Kidney (tissue), 14 donors: Measurements from ENCODE around the gene H1-8. TPM values are rescaled to one million over a fixed set of nuclear protein-coding genes. Genes with fewer than 3 reads are reported as not detected.

ENCODE experiments used
- DNase-seq, 5 donors: peaks; one replicate each; pipeline ENCODE4 v3.0.0-alpha.2; 2013 to 2020
- FAIRE-seq: peaks from 2 replicates; lab custom pipeline; 2012; peaks lifted over from hg19 to GRCh38; lab: Jason Lieb, UNC
- H3K27ac ChIP-seq, 2 donors: one replicate each; pipeline ENCODE4 v1.7.0; 2013; ENCODE audit warnings: low read depth in 2 of 2, low read length in 2 of 2, inconsistent platforms in 1 of 2
- H3K27me3 ChIP-seq: one replicate; pipeline ENCODE4 v1.7.1; 2013; ENCODE audit warnings: low read length, inconsistent platforms; ENCODE audit not compliant: control insufficient read depth, insufficient read depth
- H3K36me3 ChIP-seq, 3 donors: one replicate each; pipeline versions ENCODE4 v1.7.0 to v1.7.1; 2013; ENCODE audit warnings: low read length in 3 of 3, control low read depth in 1 of 3, inconsistent platforms in 1 of 3; ENCODE audit not compliant: insufficient read depth in 3 of 3, control insufficient read depth in 2 of 3
- H3K4me1 ChIP-seq, 3 donors: one replicate each; pipeline versions ENCODE4 v1.7.0 to v1.7.1; 2013; ENCODE audit warnings: low read length in 3 of 3, inconsistent platforms in 1 of 3, low read depth in 1 of 3; ENCODE audit not compliant: control insufficient read depth in 2 of 3, insufficient read depth in 2 of 3
- H3K4me3 ChIP-seq, 3 donors: one replicate each; pipeline versions ENCODE4 v1.7.0 to v1.8.1; 2013; ENCODE audit warnings: low read length in 3 of 3, control low read depth in 1 of 3, inconsistent platforms in 1 of 3
- H3K9ac ChIP-seq, 3 donors: one replicate each; pipeline versions ENCODE4 v1.7.0 to v1.7.1; 2013; ENCODE audit warnings: low read length in 3 of 3, control low read depth in 1 of 3, inconsistent platforms in 1 of 3
- H3K9me3 ChIP-seq, 3 donors: one replicate each; pipeline versions ENCODE4 v1.7.0 to v1.7.1; 2013; ENCODE audit warnings: low read length in 3 of 3, control low read depth in 1 of 3, inconsistent platforms in 1 of 3; ENCODE audit not compliant: control insufficient read depth in 2 of 3, insufficient read depth in 1 of 3
- CTCF ChIP-seq: IDR thresholded peaks from 3 replicates; pipeline ENCODE4 v1.5.1; 2012; ENCODE audit warnings: mild to moderate bottlenecking, moderate library complexity, borderline replicate concordance; ENCODE audit not compliant: insufficient read depth; ENCODE audit errors: extremely low read depth
- intact Hi-C: fragments of 100-400 bp; cut with DNase I; formaldehyde crosslinking; loops from one replicate; pipeline ENCODE4 v1.11.1; 2022
- polyA plus RNA-seq: library from polyadenylated mRNA; stranded (reverse); fragments of 350-450 nt; fragmentation: Illumina TruSeq; extraction: RNeasy Lipid Tissue Mini Kit (QIAGEN cat#74804); gene quantifications from one replicate; pipeline ENCODE4 v1.2.3, GENCODE V29; 2014; ENCODE audit warnings: low read depth, low replicate concordance; ENCODE audit not compliant: insufficient read depth
- total RNA-seq: library from RNA; stranded (reverse); fragmentation: NEBNext Ultra II Directional; extraction: Animal tissue kit (Norgen Biotek cat#: 25700); gene quantifications from one replicate; pipeline ENCODE4 v1.2.1, GENCODE V29; 2021
- donor health status: control.
- donor health status: control.
- donor health status: control.
- donor health status: control.
- donor health status: control.
- donor health status: DM: yes; HTN: yes; CAD: no.
- donor health status: Normal renal cell carcinoma (clear cell type).

H1-8 gene
- total and polyA plus RNA-seq, 2 donors from 2014 or later: not detected

GRCh38 chr3:129577925-129578786, 35.2 kb downstream of the H1-8 start:
- Histone ChIP-seq H3K9me3 (no peaks in the 10 kb centered on the region), H3K9ac (no peak overlapping the region), H3K36me3 (peaks cover 0 to 9% (median 0%) of the 10 kb centered on the region in 3 donors), H3K27ac (no peak overlapping the region), H3K4me3 (no peak overlapping the region), H3K4me1 (peaks cover 0 to 11% (median 0%) of the 10 kb centered on the region in 3 donors), H3K27me3 (no peaks in the 10 kb centered on the region)
- DNase-seq (no peak), FAIRE-seq (no peak)
- intact Hi-C loops: no loop called here
- TF ChIP-seq CTCF: no peak

GRCh38 chr3:129579991-129580390, 37.0 kb downstream of the H1-8 start:
- peaks cover 0 to 11% (median 0%) of the 10 kb centered on the region in 3 donors for H3K4me1 ChIP-seq
- no peak overlapping the region for H3K27ac ChIP-seq
- H3K9ac ChIP-seq: no peak overlapping the region
- H3K36me3 ChIP-seq: peaks cover 0 to 9% (median 0%) of the 10 kb centered on the region in 3 donors
- H3K27me3 ChIP-seq: no peaks in the 10 kb centered on the region
- DNase-seq (no peak), FAIRE-seq (no peak)
- H3K9me3 ChIP-seq: no peaks in the 10 kb centered on the region
- intact Hi-C loops: no loop called here
- TF ChIP-seq CTCF: no peak
- no peak overlapping the region for H3K4me3 ChIP-seq

GRCh38 chr3:129581623-129582022, 38.6 kb downstream of the H1-8 start:
- Histone ChIP-seq H3K4me3 (no peak overlapping the region), H3K36me3 (peaks cover 0 to 8% (median 0%) of the 10 kb centered on the region in 3 donors), H3K9me3 (no peaks in the 10 kb centered on the region), H3K9ac (no peak overlapping the region), H3K27ac (no peak overlapping the region), H3K27me3 (no peaks in the 10 kb centered on the region), H3K4me1 (peaks cover 0 to 8% (median 0%) of the 10 kb centered on the region in 3 donors)
- no peak for FAIRE-seq
- TF ChIP-seq CTCF: no peak
- intact Hi-C loops: no loop called here
- no peak for DNase-seq
